HG03354 (cell line): ENCODE results near the gene MTX3.

Source experiments
- ATAC-seq: cut with Tn5 transposase; IDR thresholded peaks from one replicate; pipeline ENCODE4 v1.9.1; 2021; ENCODE audit warnings: mild to moderate bottlenecking; ENCODE audit not compliant: unreplicated experiment, poor library complexity, severe bottlenecking

The MTX3 gene

DNA sequence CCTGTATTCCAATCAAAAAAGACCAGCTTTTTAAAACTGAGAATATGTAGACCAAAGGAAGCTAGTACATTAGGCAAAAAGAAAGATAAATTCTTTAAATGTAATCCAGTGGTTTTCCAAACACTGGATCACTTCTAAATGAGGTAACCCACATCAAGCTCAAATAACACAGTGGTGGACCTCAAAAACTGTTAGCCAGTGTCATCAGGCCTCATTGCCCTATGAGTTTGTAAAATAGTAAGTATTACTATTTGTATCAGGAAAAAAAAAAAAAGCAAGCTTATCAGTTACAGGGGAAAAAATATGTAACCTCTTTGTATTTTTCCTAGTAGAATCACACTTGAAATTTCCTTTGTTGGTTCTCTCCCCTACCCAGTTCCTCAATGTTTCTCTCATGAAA, 6.7 kb downstream of the MTX3 start:
- no peak for ATAC-seq

DNA sequence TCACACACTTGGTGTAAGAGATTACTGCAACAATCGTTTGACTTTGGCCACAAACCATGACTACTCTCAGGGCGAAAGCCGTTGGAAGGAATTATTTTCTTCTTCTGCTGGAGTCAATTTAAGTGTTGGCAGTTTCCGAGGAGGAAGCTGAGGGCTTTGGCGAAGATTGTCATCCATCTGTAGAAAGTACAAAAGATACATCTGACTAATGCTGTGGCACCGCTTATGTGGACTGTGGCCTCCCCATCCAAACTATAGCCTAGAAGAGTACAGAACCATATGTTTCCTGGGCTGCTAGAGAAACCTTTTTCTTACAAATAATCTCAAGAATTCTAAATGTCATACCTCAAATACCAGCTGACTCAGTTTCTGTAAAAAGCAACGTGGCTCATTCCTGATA, 7.4 kb downstream of the MTX3 start:
- ATAC-seq: no peak

DNA sequence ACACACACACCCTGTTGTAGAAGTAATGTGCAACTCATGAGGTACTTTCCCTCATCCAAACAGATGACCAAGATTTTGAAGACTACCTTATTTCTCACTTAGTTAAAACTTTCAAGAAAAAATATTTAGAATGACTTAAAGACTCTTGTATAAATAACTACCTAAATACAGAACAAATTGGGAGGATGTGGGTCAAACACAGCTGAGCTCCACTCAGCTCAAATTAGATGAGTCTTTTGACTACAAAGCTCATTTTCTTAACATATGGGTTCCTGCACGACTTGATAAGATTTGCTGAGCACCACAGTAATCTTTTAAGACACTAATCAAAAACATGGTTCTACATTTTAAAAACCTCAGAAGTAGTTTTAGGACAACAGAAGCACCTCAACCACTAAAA, 8.9 kb downstream of the MTX3 start:
- ATAC-seq: no peak

DNA sequence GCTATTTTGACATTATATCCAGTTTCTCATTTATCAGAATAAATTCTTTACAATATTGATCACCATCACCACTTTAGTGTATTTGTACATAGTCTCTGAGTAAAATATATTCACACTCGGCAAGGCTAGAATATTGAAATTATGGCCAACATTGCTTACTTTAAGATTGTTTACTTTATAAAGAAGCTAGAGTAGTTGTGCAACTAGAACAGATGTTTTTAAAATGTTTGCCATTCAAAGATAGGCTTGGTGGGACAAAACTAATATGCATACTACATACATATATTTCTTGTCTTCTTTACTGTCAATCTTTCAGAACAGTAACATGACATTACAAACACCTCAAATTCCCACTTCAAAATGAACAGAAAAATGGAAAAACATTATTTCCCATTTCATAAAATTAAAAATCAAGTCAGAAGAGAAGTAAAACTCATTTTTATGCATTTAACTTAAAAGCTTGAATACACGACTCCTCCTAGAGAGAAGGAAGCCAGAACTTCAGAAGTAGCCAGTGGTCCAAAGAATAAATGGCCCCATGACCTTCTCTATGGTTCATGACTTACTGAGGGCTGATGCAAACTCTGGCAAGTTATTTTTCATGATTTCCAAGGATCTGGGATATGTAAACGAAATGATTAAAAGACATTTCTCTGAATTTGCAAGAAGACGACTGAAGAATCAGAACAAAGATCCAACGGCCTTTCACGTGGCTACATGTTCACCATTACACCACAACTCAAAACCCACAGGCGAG, 14.1 kb downstream of the MTX3 start:
- ATAC-seq: no peak

DNA sequence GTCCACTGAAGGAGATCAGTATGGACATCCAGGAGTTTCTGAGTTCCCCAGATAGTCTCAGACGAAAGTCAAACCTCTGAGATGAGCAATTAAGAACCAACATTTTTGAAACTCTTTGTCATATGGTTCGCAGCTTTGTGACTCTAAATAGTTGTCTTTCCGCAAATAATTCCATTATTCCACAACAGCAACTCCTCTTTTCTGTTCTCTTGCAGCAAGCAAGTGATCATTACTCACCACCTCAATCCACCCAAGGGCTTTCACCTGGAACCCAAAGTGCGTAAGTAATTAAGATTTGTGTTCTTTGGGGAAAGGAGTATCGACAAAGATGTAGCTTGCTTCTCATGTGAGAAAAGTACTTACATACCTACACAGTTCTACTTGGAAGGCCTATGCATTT, 15.6 kb downstream of the MTX3 start:
- ATAC-seq: no peak

DNA sequence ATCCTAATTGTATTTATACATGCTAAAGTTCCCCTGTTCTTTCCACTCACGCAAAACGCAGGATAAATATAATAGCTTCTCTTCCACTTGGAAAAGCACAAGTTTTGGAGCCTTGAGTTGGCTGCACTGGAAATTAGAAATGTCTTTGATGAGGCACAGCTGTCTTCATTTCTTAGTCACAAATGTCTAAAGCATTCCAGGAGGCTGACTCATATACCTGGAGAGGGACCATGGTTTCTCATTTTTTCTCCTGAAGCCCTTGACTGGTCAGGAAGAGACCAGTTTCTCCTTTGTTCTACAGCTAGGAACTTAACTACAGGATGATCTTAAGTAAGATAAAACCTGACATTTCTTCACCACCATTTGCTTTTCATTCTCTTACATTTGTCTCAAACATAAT, 16.2 kb downstream of the MTX3 start:
- no peak for ATAC-seq

DNA sequence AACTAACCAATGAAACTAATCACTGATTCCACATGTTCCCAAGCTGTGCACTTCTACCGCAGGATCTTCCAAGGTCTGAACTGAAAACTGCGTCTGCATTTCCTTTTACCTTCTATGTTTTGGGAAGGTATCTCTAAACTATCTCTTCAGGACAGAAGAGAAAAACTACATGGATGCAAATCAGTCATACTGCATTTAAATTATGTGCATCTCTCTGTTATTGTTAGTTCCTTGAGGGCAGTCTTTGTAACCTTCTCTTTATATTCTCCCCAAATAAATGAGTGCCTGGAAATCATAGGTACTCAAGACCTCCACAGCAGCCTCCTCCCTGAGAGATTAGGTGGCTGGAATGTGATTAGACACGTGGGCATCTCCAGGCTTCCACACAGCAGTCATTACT, 17.1 kb downstream of the MTX3 start:
- no peak for ATAC-seq

DNA sequence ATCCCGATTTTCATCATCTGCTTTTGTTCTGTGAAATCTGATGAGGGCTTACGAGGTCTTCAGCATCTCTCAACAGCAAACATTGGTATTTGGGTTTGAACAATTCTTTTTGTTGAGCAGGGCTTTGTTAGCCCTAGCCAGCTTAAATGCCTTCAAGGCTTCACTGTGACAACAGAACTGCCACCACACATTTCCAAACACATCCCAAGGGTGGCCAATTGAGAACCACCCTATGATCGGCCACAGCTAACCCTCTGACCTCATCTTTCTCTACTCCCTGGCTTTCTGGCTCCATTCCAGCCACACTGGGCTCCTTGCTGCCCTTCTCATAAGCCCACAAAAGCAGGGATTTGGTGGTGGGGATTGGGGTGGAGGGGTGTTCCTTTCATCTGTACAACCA, 17.6 kb downstream of the MTX3 start:
- ATAC-seq: no peak

DNA sequence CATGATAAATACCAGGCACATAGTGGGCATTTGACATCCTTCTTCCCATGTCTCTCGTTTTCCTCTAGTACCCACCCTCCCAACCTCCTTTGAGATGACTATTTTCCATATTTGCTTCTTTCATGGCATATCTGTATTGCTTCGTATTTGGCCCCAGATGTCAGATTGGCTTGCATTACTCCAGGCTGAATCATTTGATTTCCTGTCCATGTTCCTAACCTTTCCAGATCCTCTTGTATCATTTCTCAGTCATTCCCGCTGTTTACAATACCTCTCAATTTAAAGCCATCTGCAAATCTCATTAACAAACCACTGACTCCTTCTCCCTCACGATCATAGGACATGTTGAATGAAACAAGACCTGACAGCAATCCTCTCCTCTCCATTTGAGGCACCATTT, 19.9 kb downstream of the MTX3 start:
- no peak for ATAC-seq

DNA sequence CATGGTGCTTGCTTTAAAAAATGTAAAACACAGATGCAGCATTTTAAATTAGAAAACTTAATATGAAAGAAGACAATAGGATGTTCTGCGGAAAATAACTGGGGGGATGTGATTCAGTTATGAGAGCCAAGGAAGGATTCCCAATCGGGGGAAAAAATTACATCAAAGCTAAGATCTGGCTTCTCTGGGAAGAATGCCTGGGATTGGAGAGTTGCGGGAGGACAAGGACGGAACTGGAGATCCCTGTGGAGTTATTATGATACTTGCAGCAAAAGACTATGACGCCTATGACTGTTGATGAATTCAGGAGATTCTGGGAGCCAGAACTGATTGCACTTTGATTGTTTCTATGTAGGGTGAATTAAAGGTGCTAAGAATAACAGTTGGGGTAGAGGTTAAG, 24.6 kb downstream of the MTX3 start:
- ATAC-seq: no peak

DNA sequence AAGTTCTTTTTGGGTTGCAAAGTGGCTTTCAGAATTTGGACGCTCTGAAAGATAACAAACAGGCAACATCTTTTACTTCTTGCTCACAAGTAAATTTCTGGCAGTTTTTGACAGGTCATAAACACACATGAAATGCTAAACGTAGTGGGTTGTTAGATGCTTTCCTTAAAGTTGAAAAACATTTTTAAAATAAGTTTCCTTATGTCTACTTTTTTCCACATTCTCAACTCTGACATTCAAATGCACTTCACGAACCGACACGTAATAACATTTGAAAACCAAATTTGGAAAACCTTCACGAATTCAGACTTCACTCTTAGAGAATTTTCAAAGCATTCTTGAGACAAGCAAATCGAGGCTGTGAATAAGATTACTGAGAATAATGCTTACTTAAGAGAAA, 26.9 kb downstream of the MTX3 start:
- no peak for ATAC-seq

DNA sequence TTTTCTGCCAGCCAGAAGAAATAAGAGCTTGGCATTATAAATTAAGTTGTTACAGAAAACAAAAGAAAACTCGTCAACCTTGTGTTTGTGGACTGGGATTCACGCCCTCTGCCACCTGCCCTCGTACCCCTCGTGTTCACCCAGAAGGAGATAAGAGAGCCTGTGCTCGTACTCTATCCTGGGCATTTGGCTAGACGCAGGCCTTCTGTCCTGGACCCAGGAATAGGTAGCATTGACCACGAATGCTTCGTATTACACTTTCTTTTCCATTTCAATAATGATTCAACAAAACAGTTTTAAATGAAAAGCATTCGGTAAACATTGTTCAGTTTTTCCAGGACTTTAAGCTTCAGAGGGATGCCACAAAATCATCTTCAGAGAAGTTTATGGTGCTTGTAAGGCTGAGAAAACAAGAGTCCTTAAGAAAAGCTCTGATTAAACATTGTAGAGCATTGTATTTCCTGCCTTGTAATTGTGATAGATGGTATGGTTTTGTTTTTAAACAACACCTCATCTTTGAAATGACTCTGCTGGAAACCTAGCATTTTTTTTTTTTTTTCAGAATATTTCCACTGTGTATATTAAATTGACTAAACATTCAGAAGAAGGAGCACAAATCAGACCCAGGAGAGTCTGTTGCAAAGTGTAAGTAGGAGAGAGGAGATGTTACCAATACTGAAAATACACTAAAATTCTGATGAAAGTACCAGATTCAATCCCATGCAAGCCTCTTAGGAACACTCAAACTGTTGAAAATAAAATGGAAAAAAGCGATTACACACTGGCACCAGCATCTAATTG, 27.6 kb downstream of the MTX3 start:
- no peak for ATAC-seq

DNA sequence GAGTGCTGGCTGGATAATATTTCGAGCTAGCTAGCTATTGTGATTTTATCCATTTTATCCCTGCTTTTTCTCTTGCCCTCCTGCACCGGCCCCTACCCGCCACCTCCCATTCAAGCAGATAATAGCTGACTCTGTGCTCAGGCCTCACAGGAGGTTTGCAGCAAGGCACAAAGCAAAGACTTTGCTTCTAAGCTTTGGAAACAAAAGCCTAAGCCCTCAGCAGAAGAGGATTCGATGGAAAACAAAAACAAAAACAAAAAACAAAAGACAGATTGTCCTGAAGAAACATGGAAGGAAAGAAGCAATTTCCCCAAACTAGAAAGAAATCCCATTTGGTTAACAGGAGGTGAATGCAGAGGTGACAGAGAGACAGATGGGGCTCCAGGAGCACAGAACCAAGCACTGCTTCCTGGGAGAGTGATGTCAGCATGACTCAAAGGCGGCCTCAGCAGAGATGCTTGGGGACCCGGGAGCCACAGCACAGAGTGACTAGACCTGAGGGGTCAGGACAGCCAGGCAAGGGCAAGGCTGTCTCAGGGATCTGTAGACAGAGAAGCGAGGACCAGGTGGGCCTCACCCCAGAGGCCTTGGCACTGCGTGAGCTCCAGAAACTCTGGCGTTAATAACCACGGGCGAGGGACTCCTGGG, 28.4 kb downstream of the MTX3 start:
- ATAC-seq: no peak

DNA sequence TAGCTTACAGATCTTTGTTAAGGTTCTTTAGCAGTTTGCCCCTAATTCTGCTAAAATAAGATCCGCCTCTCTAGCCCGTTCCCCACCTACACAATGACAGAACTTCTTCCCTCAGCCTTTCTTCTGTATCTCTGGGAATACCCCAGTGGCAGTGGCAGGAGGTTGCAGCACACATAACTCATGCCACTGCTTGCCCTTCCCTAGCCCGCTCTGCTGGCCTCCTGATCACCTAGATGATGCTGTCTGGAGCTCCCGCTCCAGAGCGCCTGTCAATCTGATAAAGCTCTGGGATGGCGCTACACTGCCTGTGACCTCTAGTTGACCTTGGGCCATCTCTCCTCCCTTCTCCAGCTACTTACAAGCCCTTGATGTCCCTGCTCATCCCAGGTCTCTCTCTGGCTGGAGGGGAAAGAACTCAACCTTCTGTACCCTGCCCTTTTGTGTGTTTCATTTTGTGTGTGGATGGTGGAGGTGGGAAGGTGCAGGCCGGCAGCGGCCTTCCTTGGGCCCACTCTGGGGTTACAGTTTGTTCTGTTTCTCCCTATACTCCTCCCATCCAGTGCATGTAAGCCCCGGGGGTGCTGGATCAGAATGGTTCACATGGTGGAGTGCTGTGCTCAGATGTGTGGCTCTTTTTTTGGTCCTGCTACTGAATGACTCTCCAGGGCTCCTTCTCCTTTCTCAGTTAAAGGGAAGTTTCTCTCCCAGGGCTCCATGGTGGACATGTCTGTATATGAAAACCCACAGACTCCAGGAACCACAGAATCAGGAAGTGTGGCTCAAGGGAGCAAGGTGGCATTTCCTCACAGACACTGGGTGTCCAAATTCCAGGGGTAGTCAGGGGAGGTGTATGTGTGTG, 29.1 kb downstream of the MTX3 start:
- no peak for ATAC-seq

DNA sequence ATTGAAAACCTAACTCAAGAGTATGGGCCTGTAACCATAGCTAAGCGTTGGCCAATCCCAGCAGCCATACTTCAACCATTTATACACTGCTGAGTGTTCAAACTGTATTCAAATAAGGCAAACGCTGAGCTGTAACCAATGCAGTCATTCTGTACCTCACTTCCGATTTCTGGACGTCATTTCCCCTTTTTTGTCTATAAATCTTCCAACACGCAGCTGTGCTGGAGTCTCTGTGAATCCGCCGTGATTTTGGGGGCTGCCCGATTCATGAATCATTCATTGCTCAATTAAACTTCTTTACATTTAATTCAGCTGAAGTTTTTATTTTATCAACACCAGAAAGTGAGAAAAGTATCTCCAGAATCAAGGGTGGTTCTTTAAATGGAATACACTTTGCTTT, 31.7 kb downstream of the MTX3 start:
- no peak for ATAC-seq

DNA sequence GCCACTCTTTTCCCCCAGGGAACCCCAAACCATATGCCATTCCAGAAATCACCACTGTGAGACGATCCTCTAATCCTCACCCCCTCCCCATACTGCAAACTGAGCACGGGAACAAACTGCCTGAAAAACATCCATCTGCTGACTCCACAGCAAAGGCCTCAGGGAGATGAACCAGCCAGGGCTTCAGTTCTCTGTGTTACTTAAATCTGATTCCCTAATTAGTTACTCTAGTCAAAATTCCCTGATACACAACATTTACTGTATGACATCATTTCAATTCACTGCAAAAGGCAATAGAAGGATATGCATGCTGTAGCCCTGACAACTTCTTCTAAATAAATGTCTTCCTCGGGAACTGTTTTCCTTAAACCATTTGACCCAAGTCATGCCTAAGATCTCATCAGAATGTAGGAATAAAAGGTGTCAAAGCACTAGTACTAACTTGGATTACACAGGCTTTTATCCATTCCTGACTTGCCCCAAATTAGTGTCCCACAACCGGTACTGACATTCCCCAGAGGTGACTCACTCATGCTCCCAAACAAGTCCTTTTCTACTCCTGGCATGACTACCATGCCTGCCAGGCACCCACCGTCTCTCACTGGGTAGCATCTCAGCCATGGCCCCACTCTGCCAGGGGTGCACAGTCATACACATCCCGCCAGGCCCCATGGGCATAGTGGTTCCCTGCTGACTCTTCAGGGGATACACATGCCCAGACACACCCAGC, 35.0 kb downstream of the MTX3 start:
- no peak for ATAC-seq

DNA sequence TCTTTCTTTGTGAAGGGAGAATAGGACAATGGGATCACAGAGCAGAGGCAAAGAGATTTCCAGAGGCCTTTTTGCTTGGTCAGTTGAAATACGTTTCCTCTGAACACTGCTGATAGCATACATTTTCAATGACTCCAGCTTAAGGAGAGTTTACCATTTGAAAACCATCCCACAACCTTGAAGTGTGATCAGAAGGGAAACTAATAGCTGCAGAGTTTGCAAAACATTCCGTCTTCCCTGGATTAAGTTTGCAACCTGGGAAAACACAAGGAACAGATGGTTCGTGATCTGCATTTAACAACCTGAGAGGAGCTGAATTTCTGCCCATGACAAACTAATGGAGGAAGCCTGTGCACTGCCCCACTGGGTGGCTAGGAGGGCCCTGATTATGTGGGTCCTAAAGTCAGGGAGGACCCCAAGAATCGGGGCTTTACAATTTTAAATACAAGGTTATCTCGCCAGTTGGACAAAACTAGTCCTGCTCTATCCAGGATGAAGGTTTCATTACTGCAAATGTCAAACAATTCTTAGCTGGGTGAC, 35.6 kb downstream of the MTX3 start:
- no peak for ATAC-seq

DNA sequence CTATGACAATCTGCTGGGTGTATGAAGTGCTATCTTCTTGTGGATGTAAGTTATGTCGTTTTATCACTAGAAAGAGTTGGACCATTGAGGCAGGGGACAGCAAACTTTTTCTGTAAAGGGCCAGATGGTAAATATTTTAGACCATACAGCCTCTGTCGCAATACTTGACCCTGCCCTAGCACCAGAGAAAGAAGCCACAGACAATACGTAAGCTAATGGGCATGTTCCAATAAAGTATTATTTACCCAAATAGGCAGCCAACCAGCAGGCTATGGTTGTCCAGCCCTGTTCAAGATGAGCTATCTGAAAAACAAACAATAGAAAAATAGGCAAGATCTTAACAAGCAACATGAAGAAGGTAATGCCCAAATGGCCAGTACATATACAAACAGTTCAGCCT, 36.4 kb downstream of the MTX3 start:
- ATAC-seq: no peak

DNA sequence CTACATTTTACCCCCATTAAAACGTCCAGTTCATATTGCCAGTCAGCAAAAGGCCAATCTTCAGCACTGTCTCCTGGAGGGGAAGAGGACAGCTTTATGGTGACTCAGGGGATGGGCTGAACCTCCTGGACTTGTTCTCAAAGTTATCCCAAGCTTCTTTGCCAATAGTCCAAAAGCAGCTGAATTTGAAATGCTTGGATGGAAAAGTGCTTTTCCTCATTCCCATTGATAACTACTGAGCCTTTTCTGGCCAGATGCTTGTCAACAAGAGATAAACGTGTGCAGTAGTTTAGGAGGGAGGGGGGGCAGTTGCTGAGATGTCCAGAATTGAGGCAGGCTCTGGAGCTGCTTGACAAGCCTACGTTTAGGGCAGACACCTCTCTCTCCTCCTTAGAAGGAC, 43.5 kb downstream of the MTX3 start:
- no peak for ATAC-seq
